Kidney (tissue), 14 donors: Measurements from ENCODE around the gene ARMC7. TPM values are rescaled to one million over a fixed set of nuclear protein-coding genes. Genes with fewer than 3 reads are reported as not detected.

Experiments
- DNase-seq, 5 donors: peaks; one replicate each; pipeline ENCODE4 v3.0.0-alpha.2; 2013 to 2020
- FAIRE-seq: peaks from 2 replicates; lab custom pipeline; 2012; peaks lifted over from hg19 to GRCh38; lab: Jason Lieb, UNC
- H3K27ac ChIP-seq, 2 donors: one replicate each; pipeline ENCODE4 v1.7.0; 2013; ENCODE audit warnings: low read depth in 2 of 2, low read length in 2 of 2, inconsistent platforms in 1 of 2
- H3K27me3 ChIP-seq: one replicate; pipeline ENCODE4 v1.7.1; 2013; ENCODE audit warnings: low read length, inconsistent platforms; ENCODE audit not compliant: control insufficient read depth, insufficient read depth
- H3K36me3 ChIP-seq, 3 donors: one replicate each; pipeline versions ENCODE4 v1.7.0 to v1.7.1; 2013; ENCODE audit warnings: low read length in 3 of 3, control low read depth in 1 of 3, inconsistent platforms in 1 of 3; ENCODE audit not compliant: insufficient read depth in 3 of 3, control insufficient read depth in 2 of 3
- H3K4me1 ChIP-seq, 3 donors: one replicate each; pipeline versions ENCODE4 v1.7.0 to v1.7.1; 2013; ENCODE audit warnings: low read length in 3 of 3, inconsistent platforms in 1 of 3, low read depth in 1 of 3; ENCODE audit not compliant: control insufficient read depth in 2 of 3, insufficient read depth in 2 of 3
- H3K4me3 ChIP-seq, 3 donors: one replicate each; pipeline versions ENCODE4 v1.7.0 to v1.8.1; 2013; ENCODE audit warnings: low read length in 3 of 3, control low read depth in 1 of 3, inconsistent platforms in 1 of 3
- H3K9ac ChIP-seq, 3 donors: one replicate each; pipeline versions ENCODE4 v1.7.0 to v1.7.1; 2013; ENCODE audit warnings: low read length in 3 of 3, control low read depth in 1 of 3, inconsistent platforms in 1 of 3
- H3K9me3 ChIP-seq, 3 donors: one replicate each; pipeline versions ENCODE4 v1.7.0 to v1.7.1; 2013; ENCODE audit warnings: low read length in 3 of 3, control low read depth in 1 of 3, inconsistent platforms in 1 of 3; ENCODE audit not compliant: control insufficient read depth in 2 of 3, insufficient read depth in 1 of 3
- CTCF ChIP-seq: IDR thresholded peaks from 3 replicates; pipeline ENCODE4 v1.5.1; 2012; ENCODE audit warnings: mild to moderate bottlenecking, moderate library complexity, borderline replicate concordance; ENCODE audit not compliant: insufficient read depth; ENCODE audit errors: extremely low read depth
- intact Hi-C: fragments of 100-400 bp; cut with DNase I; formaldehyde crosslinking; loops from one replicate; pipeline ENCODE4 v1.11.1; 2022
- polyA plus RNA-seq: library from polyadenylated mRNA; stranded (reverse); fragments of 350-450 nt; fragmentation: Illumina TruSeq; extraction: RNeasy Lipid Tissue Mini Kit (QIAGEN cat#74804); gene quantifications from one replicate; pipeline ENCODE4 v1.2.3, GENCODE V29; 2014; ENCODE audit warnings: low read depth, low replicate concordance; ENCODE audit not compliant: insufficient read depth
- total RNA-seq: library from RNA; stranded (reverse); fragmentation: NEBNext Ultra II Directional; extraction: Animal tissue kit (Norgen Biotek cat#: 25700); gene quantifications from one replicate; pipeline ENCODE4 v1.2.1, GENCODE V29; 2021
- donor health status: control.
- donor health status: control.
- donor health status: control.
- donor health status: control.
- donor health status: control.
- donor health status: DM: yes; HTN: yes; CAD: no.
- donor health status: Normal renal cell carcinoma (clear cell type).

The ARMC7 gene
- total and polyA plus RNA-seq, 2 donors from 2014 or later, result 31.8 to 35.1 TPM

- no peak for TF ChIP-seq CTCF
- H3K4me3 ChIP-seq, result no peak overlapping the region
- H3K27me3 ChIP-seq, result no peaks in the 10 kb centered on the region
- peaks cover 3 to 28% (median 3%) of the 10 kb centered on the region in 3 donors for H3K4me1 ChIP-seq
- H3K9ac ChIP-seq, result no peak overlapping the region
- DNase-seq (peak; percentile 30 to 94 (median 63)), FAIRE-seq (no peak)
- H3K9me3 ChIP-seq, result no peaks in the 10 kb centered on the region
- peaks cover 0 to 4% (median 0%) of the 10 kb centered on the region in 3 donors for H3K36me3 ChIP-seq
- no peak overlapping the region for H3K27ac ChIP-seq
- intact Hi-C loops, result no loop called here
Observed at GRCh38 chr17:75096082-75096625, 13.6 kb upstream of the ARMC7 start.

GRCh38 chr17:75097865-75098264, 11.9 kb upstream of the ARMC7 start:
- Histone ChIP-seq H3K9me3 (no peaks in the 10 kb centered on the region), H3K36me3 (peaks cover 0 to 4% (median 2%) of the 10 kb centered on the region in 3 donors), H3K4me3 (no peak overlapping the region), H3K27me3 (no peaks in the 10 kb centered on the region), H3K4me1 (peaks cover 0 to 15% (median 0%) of the 10 kb centered on the region in 3 donors), H3K27ac (peak overlapping the region in 1 of 2 donors; percentile 23), H3K9ac (no peak overlapping the region)
- intact Hi-C loops, result no loop called here
- no peak for FAIRE-seq
- no peak for DNase-seq
- TF ChIP-seq CTCF, result no peak

DNA sequence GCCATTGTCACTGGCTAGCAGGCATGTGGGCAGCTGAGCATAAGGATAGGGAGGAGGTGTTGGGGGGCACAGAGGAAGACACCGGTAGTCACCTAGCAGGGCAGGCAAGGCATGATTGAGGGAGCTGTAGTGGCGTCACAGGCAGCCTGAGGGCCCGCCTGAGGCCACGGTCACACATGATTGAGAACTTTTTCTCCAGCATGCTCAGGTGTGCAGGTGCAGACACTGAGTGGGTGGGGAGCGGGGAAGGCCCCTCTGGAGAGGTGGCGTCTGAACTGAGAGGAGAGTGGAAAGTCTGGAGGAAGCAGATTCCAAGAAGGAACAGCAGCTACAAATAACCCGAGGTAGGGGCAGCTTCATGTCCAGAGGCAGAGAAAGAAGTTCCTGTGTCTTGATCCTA, 10.9 kb upstream of the ARMC7 start:
- Histone ChIP-seq H3K27me3 (no peaks in the 10 kb centered on the region), H3K4me3 (no peak overlapping the region), H3K9ac (no peak overlapping the region), H3K4me1 (peaks cover 0 to 6% (median 0%) of the 10 kb centered on the region in 3 donors), H3K27ac (no peak overlapping the region), H3K36me3 (peaks cover 0 to 4% (median 2%) of the 10 kb centered on the region in 3 donors), H3K9me3 (no peaks in the 10 kb centered on the region)
- intact Hi-C loops, result no loop called here
- FAIRE-seq (no peak), DNase-seq (peak in 1 of 5 donors; percentile 76)
- TF ChIP-seq CTCF, result no peak
